ACHN (cell line): ENCODE measurements around the gene RPL13A.

ENCODE experiments used
- DNase-seq: peaks from one replicate; pipeline ENCODE4 v3.0.0-alpha.2; 2015
- in situ Hi-C: cut with HindIII; loops from 2 replicates; pipeline ENCODE4 v1.10.0; 2017; ENCODE audit warnings: low sequenced_read_pairs, low pct_ligation_motif_present, low pct_unique_long_range_greater_than_20kb

RPL13A gene

DNA sequence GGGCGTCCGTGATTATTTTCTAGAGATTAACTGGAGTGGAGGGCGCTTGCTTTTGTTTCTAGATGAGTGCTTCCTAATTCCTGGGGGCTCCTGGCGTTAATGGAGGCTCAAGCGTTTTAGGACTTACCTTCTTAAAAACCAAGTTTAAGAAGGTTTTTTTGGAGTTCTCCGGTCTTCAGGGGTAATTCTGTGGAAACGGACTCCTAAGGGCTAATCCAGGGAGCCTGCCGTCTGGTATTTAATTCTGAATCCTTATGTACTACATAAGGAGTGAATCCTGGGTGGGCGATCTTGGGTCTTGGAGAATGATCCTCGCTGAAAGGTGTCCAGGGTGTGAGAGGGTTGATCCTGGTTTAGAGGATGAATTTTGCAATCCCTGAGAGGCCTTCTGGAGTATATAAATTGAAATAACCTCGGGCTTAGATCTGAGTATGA is 9.2 kb downstream of the RPL13A start:
- in situ Hi-C loops, result no loop called here

DNA sequence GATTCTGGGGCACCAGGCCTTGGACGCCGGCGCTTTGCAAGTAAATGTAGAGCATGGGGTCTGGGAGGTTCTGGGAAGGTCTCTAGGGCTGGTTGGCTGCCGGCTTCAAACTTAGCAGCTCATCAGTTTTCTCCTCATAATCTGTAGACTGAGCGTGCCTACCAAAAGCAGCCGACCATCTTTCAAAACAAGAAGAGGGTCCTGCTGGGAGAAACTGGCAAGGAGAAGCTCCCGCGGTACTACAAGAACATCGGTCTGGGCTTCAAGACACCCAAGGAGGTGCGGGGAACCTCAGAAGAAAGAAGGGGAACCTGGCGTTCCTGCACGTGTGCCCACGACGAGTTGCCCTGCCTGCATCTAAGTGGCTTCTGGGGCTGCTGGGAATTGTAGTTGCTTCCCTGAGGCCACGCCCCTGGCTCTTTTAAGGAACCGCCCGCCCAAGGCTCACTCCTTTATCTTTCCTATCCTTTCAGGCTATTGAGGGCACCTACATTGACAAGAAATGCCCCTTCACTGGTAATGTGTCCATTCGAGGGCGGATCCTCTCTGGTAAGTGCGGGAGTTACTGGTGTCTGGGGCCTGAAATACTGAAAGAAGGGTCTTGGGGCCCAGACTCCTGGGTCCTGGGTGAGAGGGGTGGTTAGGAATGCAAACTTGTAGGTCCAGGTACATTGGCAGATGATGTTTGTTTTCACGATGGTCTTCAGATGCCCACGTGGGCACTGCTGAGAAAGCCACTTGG is 9.8 kb downstream of the RPL13A start:
- DNase-seq, result peak; percentile 42
- in situ Hi-C loops, result no loop called here

More for the DNA sequence above, 9.2 kb downstream of the RPL13A start:
- no peak for DNase-seq

- in situ Hi-C loops, result no loop called here
- DNase-seq, result no peak
These were observed 10.3 kb downstream of the RPL13A start for GRCh38 chr19:49497789-49498103.

DNA sequence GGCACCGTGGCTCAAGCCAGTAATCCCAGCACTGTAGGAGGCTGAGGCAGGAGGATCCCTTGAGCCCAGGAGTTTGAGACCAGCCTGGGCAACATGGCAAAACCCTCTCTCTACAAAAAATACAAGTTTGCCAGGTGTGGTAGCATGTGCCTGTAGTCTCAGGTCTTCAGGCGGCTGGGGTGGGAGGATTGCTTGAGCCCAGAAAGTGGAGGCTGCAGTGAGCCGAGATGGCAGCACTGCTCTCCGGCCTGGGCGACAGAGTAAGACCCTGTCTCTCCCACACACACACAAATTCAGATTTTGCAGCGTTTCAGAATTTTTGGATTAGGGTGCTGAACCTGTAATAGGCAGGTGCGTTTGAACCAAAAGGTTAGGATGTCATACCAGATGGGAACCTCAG is 11.1 kb downstream of the RPL13A start:
- in situ Hi-C loops, result no loop called here
- DNase-seq, result no peak

DNA sequence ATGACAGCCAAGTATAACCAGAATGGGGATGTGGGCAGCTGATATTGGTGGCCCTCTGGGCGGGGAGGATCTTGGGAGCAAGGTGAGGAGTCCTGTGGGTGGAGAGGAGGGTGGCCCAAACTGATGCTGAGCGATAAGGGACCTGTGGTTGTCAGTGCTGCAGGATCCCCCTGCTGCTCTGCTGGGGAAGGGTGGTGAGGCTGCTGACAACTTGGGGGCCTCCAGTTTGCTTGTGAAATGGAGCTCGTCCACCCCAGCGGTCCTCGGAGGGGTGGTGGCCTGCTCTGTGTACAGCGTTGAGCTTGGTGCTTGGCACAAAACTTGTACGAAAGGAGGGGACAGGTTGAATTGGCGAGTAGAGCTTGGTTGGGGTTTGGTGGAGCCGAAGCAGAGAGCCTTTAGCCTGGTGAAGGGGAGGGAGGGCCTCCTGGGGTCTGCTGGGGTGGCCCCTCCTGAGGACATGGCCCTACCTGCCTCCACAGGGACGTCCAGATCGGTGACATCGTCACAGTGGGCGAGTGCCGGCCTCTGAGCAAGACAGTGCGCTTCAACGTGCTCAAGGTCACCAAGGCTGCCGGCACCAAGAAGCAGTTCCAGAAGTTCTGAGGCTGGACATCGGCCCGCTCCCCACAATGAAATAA is 11.7 kb downstream of the RPL13A start:
- in situ Hi-C loops, result no loop called here
- DNase-seq, result no peak

DNA sequence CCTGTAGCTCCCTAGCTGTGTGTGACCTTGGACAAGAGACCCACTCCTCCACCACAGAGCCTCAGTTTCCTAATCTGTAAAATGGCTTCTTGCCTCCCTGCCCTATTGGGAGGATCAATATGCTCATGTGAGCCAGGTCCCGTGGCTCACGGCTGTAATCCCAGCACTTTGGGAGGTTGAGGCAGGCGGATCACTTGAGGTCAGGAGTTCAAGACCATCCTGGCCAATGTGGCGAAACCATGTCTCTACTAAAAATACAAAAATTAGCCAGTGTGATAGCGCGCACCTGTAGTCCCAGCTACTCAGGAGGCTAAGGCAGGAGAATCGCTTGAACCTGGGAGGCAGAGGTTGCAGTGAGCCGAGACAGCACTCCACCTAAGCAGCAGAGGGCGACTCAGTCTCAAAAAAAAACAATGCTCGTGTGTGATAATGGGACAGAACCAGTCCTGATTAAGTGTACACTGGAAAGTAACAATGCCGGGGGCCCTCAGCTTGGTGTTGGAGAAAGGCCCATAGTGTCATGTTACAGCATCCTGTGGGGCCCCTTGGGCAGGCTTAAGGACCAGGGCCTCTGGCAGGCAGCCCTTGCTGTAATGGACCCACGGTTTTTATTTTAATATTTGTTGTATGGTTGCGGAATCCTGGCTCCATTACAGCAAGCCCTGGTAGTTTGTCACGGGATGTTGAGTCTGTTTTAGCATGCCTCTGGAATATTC is 15.6 kb downstream of the RPL13A start:
- in situ Hi-C loops, result no loop called here
- DNase-seq, result peak; percentile 47

GRCh38 chr19:49503582-49503962 is 16.2 kb downstream of the RPL13A start:
- in situ Hi-C loops, result no loop called here

DNA sequence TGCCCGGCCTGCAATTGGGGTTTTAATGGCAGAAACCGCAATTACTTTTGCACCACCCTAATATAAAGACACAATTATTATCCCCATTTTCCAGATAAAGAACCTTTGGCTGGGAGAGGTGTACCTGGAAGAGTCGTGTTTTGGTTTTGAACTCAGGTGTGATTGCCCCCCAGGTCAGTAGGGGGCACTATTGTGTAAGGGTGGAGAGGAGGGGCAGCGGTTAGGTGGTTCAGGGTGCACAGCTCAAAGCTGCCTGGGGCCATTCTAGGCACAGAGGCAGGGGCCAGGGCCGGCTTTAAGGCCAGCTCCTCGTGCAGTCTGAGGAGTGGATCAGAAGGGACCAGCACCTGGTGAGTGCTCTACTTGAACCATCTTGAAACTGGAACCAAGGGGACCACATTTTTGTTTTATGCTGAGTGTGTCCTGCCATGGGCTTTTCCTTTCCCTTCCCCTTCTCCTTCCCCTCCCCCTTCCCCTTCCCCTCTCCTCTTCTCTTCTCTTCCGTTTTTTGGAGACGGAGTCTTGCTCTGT is 19.2 kb downstream of the RPL13A start:
- in situ Hi-C loops, result no loop called here
- peak; percentile 61 for DNase-seq

More at GRCh38 chr19:49503582-49503962, 16.2 kb downstream of the RPL13A start:
- DNase-seq, result no peak

- in situ Hi-C loops, result no loop called here
- DNase-seq, result no peak
These were observed 20.5 kb downstream of the RPL13A start for GRCh38 chr19:49507803-49508494.

DNA sequence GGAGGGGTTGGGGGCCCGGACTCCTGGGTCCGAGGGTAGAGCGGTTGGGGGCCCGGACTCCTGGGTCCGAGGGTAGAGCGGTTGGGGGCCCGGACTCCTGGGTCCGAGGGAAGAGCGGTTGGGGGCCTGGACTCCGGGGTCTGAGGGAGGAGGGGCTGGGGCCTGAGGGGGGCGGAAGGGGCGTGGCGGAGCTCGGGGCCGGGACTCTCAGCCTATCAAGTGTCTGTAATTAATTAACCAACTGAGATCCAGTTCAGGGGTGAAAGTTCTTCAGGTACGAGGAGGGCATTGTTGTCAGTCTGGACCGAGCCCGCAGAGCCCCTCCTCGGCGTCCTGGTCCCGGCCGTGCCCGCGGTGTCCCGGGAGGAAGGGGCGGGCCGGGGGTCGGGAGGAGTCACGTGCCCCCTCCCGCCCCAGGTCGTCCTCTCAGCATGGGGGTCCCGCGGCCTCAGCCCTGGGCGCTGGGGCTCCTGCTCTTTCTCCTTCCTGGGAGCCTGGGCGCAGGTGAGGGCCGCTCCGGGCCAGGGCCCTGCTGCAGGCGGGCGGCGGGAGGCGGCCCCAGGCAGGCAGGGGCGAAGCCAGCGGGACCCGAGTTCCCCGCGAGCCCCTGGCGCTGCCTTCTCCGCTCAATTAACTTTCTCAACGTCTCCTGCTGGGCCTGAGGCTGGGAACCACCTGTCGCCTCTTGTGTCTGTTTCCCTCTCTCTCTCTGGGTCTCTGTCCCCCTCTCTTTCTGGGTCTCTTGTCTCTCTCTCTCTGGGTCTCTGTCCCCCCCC is 25.8 kb downstream of the RPL13A start:
- in situ Hi-C loops, result no loop called here
- DNase-seq, result peak; percentile 51

DNA sequence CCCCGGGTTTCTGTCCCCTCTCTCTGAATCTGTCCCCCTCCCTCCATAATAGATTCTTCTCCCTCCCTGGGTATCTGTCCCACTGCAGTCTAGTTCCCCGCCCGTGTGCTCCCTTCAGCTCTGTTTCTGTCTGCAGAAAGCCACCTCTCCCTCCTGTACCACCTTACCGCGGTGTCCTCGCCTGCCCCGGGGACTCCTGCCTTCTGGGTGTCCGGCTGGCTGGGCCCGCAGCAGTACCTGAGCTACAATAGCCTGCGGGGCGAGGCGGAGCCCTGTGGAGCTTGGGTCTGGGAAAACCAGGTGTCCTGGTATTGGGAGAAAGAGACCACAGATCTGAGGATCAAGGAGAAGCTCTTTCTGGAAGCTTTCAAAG is 26.3 kb downstream of the RPL13A start:
- in situ Hi-C loops, result no loop called here
- DNase-seq, result no peak

DNA sequence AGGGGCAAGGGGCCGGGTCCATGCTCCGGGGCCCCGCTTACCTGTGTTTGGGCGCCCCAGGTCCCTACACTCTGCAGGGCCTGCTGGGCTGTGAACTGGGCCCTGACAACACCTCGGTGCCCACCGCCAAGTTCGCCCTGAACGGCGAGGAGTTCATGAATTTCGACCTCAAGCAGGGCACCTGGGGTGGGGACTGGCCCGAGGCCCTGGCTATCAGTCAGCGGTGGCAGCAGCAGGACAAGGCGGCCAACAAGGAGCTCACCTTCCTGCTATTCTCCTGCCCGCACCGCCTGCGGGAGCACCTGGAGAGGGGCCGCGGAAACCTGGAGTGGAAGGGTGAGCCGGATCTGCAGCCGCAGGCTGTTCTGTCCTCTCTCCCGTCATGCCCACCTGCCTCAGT is 26.7 kb downstream of the RPL13A start:
- no peak for DNase-seq
- in situ Hi-C loops, result no loop called here

DNA sequence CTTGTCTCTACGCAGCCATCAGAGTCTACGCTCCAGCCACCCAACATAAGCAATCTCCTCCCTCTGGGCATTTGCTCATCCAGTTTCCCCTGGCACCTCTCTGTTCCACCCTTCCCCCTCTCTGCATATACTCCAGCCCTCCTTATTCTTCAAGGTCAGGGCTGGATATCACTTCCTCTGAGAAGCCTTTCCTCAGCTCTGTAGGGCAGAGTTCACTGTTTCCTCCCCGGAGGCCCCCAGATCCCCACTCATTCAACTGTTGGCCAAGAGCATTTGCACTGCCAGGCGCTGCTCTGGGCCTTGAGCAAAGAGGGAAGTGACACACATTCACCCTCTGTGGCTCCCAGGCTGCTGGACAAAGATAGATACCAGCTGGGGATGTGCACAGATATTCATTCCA is 28.4 kb downstream of the RPL13A start:
- DNase-seq, result no peak
- in situ Hi-C loops, result no loop called here

- DNase-seq, result no peak
- in situ Hi-C loops, result no loop called here
These were observed 30.6 kb downstream of the RPL13A start for GRCh38 chr19:49518033-49518432.

- in situ Hi-C loops, result no loop called here
These were observed 33.4 kb downstream of the RPL13A start for GRCh38 chr19:49520705-49521319.

DNA sequence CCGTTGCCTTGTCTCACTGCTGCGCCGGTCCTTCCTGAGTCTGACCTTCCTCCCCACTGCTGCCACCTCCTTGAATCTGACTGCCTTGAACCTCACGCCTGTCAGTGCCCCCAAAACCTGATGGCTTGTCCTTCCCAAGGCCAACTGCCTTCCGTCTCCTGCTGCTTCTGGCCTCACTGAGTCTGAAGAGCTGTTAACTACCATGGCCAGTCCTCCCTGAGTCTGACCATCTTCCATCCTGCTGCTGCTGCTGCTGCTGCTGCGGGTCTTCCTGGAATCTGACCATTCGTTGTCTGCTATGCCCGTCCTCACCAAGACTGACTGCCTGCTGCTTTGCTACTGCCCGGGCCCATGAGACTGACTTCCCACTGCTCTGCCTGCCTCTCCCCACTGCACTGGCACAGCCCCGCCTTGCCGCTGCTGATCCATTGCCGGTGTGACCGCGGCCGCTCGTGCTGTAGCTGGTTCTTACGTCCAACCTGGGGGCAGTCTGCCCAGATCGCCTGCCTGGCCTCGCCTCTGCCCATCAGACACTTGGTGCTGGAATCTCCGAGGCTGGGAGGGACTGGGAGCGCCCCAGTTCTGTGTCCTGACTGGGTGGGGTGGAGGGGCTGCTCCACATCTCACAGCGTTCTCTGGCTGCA is 37.5 kb downstream of the RPL13A start:
- in situ Hi-C loops, result no loop called here
- DNase-seq, result no peak

More at GRCh38 chr19:49520705-49521319, 33.4 kb downstream of the RPL13A start:
- DNase-seq, result no peak

DNA sequence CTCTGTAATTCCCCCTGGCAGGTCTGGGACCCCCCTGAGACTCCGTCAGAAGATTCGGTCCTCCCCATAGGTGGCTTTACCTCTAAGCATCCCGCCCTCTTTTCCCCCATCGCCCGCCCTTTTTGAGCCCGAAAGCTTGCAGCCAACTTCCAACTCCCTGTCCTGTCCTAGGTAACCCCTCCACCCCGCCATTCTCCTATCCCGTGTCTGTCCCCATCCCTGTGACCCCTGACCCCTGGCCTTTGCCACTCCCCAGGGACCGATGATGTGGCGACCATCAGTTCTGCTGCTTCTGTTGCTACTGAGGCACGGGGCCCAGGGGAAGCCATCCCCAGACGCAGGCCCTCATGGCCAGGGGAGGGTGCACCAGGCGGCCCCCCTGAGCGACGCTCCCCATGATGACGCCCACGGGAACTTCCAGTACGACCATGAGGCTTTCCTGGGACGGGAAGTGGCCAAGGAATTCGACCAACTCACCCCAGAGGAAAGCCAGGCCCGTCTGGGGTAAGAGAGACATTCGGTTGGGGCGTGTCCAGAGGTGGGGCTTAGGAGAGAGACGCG is 40.9 kb downstream of the RPL13A start:
- in situ Hi-C loops, result no loop called here
- DNase-seq, result no peak
